HG03469 (cell line): ENCODE data around the gene BORCS5.
"Not testable (repeated sequence)": the region's sequence is repeated elsewhere in the genome, so short reads cannot be mapped to it uniquely, and the experiment has no call there.

Source experiments
- ATAC-seq: cut with Tn5 transposase; IDR thresholded peaks from one replicate; pipeline ENCODE4 v1.9.1; 2021; ENCODE audit warnings: mild to moderate bottlenecking, moderate library complexity, moderate number of reproducible peaks; ENCODE audit not compliant: unreplicated experiment

Gene BORCS5

DNA sequence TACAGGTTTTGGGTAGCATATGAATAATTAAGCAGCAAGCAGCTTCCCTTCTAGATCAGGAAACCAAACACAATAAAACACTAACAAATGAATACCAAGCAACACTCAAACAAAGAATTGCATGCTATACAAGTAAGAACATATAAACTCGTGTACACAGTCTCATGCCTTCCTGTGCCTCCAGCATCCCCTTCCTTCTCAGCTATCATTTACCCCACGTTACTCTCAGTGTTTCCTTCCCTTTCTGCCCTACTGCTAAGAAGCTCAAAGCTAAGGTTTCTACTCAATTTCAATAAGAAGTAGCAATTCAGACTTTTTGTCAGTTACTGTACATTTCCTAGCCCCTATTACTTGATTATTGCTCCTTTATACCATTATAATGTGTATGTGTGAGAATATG is 124.8 kb downstream of the BORCS5 start:
- no peak for ATAC-seq

DNA sequence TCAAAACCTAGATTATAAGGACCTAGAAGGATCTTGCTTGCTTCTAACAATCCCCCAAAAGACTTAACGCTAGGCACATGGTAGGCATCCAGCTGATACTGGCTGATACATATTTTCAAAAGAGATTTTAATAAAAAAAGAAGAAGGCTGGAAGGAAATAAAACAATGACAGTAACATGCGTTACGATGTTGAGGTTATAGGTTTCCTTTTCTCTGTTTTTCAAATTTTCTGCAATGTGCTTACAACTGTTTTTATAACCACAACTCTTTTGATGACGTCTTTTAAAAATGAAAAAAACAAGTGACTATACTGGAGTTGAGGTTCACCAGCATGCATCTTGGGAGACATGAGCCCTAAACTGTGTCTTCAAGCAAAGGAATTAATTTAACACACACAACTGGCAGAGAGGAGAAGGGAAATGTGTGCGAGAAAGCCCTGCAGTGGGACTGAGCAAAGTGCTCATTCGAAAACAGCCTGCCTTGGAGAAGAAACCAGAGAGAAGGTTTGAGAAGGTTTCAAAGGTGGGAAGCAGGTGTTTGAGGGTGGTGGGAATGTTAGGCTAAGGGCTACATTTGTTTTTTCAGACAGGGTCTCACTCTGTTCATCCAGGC is 125.4 kb downstream of the BORCS5 start:
- no peak for ATAC-seq

DNA sequence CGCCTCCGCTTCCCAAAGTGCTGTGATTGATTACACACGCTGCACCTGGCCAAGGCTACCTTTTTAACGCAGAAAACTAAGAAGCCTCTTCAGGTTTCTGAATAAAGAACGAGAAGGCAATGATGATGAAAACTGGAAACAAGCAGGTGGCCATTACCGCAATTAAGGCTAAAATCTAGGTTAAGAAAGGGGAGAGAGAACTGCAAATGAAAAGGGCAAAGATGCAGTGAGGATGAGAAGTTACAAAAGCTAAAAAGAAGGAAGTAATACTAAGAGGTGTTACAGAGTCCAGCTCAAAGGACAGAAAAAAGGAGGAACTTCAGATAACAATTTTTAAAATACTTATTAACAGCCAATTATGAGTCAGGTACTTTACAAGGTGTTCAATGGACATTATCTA is 126.1 kb downstream of the BORCS5 start:
- ATAC-seq = peak; percentile 43

DNA sequence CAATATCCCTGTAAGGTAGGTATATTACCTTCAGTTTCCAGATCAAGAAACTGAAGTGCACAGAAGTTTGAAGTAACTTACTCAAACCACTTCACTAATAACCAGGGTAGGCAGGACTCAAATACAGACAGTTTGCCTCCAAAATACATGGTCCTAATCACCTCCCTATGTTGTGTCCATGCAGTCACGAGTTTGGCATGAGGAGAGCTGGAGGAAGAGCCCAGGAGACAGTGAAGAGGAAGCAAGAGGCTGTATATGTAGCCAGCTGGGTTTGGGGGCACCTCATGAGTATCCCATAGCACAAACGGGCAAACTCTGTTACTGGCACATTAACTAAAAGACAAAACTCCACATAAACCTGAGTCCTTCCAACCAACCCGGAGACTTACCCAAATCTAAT is 126.6 kb downstream of the BORCS5 start:
- no peak for ATAC-seq

DNA sequence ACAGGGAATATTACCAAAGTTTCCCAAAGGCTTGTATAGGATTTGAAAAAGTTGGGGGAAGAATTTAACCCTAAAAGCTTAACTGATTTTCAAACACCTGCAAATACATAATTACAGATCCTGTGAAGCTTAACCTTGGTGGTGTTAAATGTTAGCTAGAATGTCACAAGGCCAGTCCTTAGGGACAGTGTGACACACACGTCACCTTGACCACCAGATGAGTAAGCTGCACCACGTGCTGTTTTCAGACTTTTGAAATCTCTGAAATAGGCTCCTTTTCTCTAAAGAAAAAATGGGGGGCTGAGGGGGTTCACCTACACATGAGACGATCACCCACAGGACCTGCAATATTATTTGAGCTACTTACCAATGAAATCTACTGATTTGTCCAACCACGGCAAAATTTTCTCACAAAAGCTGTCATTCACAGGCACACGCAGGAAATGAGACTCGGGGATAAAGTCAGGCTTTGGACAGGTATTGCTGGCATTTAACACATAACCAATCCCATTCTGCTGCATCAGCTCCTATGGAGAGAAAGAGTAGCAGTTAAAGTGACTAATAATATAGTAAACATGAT is 129.9 kb downstream of the BORCS5 start:
- peak; percentile 53 for ATAC-seq

DNA sequence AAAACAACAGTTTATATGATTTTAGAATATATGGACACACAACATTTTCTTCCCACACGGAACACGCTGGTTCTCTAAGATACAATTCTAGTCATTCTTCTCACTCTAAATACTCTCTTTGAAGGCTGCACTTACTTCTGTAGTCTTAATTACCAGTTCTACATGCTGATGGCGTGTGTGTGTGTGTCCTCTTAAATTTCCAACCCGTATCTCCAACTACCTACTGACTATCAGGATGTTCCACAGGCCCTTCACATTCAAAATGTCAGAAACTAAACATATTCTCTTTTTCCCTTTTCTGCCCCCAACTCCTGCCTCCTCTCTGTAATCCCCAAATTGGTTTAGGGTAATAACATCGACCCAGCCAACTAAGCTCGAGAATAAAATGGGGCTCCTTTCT is 130.6 kb downstream of the BORCS5 start:
- ATAC-seq = no peak

DNA sequence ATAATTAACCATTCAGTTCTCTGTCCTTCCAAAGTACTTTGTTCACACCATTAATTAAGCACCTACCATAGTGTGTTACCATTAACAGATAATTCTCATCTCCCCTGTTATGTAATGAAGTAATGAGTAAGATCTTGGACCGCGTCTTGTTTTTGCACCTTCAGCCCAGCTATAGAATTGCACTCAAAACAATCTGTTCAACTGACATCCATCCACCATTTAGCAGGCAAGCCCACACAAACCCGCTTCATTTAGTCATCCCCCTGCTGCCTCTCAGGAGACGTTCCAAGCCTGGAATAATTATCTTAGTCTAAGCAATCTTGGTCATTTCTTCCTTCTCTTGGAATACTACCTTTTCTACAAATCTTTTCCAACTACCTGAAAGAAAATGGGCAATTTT is 131.4 kb downstream of the BORCS5 start:
- no peak for ATAC-seq

DNA sequence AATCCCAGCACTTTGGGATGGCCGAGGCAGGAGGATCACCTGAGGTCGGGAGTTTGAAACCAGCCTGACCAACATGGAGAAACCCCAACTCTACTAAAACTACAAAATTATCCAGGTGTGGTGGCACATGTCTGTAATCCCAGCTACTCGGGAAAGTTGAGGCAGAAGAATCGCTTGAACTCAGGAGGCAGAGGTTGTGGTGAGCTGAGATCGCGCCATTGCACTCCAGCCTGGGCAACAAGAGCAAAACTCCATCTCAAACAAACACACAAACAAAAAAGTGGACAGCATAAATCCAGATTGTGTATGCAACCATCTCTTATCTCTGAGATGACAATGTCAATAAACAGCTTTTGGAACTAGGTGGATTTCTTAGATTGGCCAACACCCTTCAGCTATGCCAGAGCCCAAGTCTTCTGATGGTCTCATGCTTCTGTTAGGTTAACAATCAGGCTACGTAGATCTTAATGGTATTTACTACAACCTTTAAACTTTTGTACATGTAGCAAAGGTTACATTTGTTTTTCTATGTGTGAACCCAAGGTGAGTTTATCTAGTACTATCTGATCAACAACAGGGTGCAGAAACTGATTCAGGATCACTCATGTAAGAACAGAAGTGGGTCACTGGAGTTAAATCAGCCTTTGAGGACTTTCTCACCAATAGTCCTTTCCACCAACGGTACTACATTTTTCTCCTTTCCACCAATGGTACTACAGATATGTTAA is 132.1 kb downstream of the BORCS5 start:
- ATAC-seq = no peak

DNA sequence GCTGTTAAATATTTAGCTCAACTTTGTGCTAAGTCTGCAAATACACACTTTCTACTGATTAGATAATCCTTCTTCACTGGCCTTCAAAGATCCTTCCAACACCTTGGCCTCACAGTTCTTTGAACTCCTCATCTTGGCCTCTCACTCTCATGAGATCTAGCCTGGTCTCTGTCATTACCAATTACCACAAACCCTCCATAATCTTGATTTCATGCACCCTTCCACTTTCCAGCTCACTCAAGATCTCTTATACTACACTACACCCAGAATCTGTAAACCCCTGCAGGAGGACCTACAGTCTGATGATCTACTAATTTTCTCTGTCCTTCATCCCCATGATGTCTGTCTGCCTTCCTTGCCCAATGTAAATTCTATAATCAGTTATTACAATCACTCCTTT is 134.7 kb downstream of the BORCS5 start:
- no peak for ATAC-seq

DNA sequence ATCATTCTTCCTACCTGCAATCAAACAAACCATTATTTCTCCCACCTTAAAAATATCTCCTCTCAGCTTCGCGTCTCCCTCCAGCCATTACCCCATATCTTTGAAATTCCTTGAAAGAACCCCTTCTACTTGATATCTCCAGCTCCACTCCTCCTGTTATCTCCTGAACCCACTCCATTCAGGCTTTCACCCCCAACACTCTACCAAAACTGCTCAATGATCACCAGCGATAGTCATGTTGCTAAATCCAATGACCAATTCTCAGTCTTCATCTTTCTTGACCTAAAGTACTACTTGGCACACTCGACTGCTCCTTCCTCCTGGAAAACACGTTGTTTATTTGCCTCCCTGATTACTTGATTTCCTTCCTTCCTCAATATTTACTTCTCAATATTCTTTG is 135.7 kb downstream of the BORCS5 start:
- no peak for ATAC-seq

DNA sequence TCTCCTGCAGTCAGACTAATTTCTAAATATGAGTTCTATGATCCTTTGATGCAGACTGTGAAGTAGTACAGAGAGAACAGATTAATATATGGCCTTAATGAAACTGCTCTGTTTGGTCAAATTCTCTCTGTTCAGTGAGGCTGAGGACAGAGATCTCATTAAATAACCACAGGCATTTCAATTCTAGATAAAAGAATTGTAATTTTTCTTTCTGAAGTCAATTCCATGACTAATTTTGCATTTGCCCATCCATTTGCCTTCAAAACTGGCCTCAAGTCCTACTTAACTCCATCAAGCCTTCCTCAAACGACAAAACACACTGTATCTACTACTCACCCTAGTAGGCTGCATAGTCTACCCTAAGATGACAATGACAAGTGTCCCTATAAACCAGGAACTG is 138.7 kb downstream of the BORCS5 start:
- ATAC-seq = no peak

DNA sequence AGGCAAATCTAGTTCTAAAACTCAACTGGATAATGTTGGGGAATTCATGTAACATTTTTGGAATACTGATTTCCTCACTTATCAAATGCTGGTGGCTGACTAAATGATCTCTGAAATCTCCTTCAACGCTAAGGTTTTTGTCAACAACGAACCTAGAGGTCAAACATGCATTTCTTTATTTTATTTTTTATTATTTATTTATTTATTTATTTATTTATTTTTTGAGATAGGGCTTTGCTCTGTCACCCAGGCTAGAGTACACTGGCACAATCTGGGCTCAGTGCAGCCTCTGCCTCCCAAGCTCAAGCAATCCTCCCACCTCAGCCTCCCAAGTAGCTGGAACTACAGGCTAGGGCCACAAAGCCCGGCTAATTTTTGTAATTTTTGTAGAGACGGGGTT is 141.3 kb downstream of the BORCS5 start:
- no peak for ATAC-seq

DNA sequence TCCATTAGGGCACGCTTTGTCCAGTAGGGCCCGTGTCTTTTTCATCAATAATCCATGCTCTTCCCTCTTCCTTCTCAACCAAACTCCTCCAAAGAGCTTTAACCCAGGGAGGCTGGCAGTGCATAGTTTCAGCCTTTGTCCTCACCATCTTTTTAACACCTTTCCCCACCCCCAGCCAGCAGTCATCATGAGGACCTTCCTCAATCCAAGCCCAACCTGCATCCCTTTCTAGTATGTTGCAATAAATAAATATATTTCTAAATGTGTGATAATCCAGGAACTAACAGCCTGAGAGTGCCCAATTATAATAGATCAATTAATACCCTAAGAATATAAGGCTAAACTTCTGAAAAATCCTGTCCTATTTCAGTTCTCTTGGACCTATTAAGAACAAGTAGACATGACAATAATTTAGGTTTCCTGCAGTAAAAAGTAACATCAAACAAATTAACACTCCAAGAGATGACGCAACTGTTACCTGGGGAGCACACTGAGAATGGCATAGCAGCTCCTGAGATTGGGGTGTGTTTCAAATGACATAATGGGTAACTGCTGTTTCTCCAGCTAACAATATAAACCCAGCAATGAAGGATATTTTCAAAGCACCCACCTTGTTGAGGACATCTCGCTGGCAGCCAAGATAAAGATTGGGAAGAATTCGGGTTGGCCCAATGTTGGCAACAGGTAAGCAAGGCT is 143.2 kb downstream of the BORCS5 start:
- ATAC-seq = no peak

DNA sequence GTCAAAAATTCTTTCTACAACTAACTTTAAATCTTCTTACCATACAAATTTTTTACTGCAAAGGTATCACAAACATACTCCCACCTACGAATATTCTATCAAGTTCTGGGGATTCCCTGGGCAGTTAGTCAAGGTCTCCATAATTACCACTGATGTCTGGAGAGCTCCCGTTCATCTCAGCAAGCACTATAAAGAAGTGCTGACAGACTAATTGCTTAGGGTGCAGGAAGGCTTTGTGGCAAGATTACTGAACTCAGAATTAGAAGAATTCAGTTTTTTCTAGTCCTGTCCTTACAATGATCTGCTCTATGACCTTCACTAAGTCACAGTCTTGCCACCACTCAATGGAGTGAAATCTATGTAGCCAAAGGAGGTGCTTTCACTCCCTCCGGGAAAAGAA is 144.2 kb downstream of the BORCS5 start:
- no peak for ATAC-seq

DNA sequence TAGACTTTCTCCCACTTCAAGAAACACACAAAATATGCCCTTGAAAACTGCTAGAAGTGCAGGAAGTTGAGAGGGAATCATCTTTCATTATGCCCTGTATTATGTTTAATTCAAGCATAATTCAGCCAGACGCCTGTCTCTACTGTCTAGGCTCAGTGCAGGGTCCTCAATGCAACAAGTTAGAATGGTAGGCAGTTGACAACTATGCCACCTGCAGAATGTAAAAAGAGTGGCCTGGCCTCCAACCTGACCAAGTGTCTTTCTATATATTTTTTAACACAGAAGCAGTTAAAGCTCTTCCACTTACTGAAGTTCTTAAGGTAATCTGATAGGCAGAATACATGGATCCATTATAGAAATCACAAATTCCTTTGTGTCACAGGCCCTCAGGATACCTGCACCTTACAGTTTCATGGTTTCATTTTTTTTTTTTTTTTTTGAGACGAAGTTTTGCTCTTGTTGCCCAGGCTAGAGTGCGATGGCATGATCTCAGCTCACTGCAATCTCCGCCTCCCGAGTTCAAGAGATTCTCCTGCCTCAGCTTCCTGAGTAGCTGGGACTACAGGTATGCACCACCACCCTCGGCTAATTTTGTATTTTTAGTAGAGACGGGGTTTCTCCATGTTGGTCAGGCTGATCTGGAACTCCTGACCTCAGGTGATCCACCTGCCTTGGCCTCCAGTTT is 145.4 kb downstream of the BORCS5 start:
- ATAC-seq = not testable (repeated sequence)

DNA sequence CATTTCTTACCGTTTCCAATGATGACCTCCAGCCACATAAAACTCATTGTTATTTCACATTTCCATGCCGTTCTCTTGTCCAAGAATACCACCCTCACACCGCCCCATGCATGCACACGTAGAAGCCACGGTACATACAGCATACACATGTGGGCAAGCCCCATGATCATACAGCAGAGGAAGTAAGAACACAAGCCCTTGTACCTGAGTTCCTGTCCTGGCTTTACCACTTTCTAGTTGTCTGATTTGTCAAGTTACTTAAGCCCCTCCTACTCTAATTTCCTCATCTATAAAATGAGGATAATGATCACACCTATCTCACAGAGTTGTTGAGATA is 145.9 kb downstream of the BORCS5 start:
- no peak for ATAC-seq

DNA sequence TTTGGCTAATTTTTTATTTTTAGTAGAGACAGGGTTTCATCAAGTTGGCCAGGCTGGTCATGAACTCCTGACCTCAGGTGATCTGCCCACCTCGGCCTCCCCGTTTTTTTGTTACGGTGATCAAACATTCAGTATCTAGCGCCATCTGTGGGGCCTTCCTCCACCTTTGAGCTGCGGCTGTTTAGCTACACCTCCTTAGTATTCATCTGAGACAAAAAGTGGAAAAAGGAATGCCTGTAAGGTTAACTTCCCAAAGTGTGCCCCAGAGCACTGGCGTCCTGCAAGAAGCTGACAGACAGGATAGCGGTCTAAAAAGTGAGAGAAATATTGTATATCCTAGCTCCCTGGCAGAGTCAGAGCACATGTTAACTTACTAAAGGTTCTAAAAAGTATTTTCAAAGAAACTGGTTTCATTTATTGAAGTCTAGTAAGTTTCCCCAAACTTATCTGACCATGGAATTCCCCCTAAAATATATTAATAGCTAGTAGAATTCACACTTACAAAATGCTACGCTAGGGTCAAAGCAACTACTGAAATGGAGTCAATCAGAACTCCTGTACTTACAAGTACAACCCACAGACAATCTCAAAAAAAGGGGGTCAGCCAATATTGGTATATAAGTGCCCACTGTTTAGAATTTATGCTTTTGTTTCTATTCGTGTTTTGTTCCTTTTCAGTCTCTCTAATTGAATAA is 146.7 kb downstream of the BORCS5 start:
- no peak for ATAC-seq

DNA sequence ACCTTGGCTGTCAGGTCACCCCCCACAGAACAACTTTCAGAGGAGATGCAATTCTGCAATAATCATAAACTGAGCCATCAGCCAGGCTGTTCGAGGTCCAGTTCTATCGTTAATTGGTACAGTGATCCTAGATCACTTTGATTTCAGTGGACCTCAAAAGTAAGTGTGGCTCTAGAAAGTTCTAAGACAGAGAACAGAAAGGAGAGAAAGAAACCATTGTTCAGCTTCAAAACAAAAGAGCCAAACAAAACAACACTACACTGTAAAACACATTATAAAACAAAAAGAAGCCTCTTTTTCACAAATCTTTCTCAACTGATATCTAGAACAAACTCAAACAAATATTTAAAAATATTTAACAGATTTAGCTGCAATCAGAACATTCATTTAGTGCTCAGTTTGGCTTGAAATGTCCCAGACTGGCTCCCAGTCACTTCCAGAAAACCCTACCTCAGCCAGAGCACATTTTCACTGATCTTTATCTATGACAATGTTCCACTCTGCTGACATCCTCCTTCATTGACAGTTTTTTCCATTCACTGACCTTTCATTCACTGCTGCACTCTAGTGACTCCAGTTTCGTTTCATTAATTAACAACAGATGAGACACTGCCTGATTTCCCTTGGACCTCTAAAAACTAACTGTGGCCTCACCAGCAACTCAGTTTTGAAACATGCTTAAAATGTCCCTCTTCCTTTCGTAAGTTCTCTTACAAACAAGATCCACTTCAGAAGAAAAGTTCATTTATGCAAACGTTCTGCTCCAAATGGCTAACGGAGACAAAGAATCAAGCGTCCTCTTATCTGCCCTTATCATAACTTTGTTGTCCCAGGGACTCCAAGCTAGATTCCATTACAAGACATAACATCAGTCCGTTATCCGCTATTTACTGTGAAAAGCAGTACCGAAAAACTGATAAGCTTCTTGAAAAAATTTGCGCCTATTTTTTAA is 148.9 kb downstream of the BORCS5 start:
- ATAC-seq = peak; percentile 63

DNA sequence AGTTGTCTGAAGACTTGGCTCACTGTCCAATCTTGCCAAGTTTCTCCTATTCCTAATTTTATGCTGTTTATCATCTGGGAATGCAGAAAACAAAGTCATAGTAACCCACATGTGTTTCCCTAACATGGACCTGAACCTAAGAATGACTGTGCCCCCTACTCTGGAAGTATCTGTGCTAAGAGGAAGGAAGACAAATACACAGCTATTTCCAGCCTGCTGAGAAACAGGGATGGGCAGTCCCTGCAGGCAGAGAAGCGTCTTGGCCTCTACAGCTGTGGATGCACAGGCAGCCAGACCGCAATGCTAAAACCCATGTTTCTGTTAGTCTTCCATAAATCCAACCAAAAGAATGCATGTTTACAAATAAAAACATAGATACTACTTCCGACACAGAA is 149.6 kb downstream of the BORCS5 start:
- ATAC-seq = no peak

DNA sequence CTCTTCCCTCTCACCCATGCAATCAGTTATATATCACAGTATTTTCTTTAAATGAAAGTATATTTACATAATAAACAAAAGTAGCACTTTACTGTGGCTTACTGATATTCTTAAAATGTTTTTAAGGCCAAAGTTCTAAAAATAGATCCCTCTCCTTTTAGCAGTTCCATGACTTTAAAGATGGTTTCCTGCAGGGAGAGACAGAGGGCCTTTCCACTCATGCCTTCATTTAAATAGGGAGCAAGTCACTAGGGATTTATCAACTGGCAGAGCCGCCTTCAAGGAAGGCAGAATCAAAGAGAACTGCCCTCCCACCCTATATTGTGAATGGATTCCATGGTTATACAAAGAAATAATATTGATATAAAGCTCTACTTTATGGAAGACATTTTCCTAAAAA is 150.2 kb downstream of the BORCS5 start:
- no peak for ATAC-seq
